ENCODE data around the gene KRTAP3-2.

The KRTAP3-2 gene

GRCh38 chr17:41009936-41010335 lies 10.2 kb upstream of the KRTAP3-2 start:
- DNase-seq: no peak

GRCh38 chr17:41009301-41009760 lies 9.6 kb upstream of the KRTAP3-2 start:
- DNase-seq: no peak

- DNase-seq: no peak
Measured at GRCh38 chr17:41008811-41009210, 9.1 kb upstream of the KRTAP3-2 start, which contains the start of gene KRTAP3-1. Gene KRTAP3-1 (minus strand): TSS chr17:41009128. CDS start chr17:41009074, 54 bp downstream.

- no peak for DNase-seq
Measured at GRCh38 chr17:41004397-41004796, 4.7 kb upstream of the KRTAP3-2 start.

GRCh38 chr17:41003926-41004325 lies 4.2 kb upstream of the KRTAP3-2 start:
- no peak for DNase-seq

- no peak for DNase-seq
Measured at GRCh38 chr17:41002814-41003213, 3.1 kb upstream of the KRTAP3-2 start.

- DNase-seq: no peak
Measured at GRCh38 chr17:41001795-41002194, 2.1 kb upstream of the KRTAP3-2 start.

- no peak for DNase-seq
Measured at GRCh38 chr17:40997361-40997760, 2.3 kb downstream of the KRTAP3-2 start.

GRCh38 chr17:40996829-40997228 lies 2.9 kb downstream of the KRTAP3-2 start:
- DNase-seq: no peak

- DNase-seq: no peak
Measured at GRCh38 chr17:40995116-40995515, 4.6 kb downstream of the KRTAP3-2 start.

- DNase-seq: no peak
Measured at GRCh38 chr17:40993839-40994238, 5.9 kb downstream of the KRTAP3-2 start, which contains the start of gene KRTAP3-3. Gene KRTAP3-3 (minus strand): TSS chr17:40994164. CDS start chr17:40994097, 67 bp downstream.

GRCh38 chr17:40993084-40993483 lies 6.6 kb downstream of the KRTAP3-2 start:
- no peak for DNase-seq

- DNase-seq: no peak
Measured at GRCh38 chr17:40992666-40993065, 7.0 kb downstream of the KRTAP3-2 start.

- no peak for DNase-seq
Measured at GRCh38 chr17:40986920-40987319, 12.8 kb downstream of the KRTAP3-2 start.

- no peak for DNase-seq
Measured at GRCh38 chr17:40984226-40984625, 15.5 kb downstream of the KRTAP3-2 start, which contains the start of gene KRT40. Gene KRT40 (minus strand): TSS chr17:40984326. CDS start chr17:40984273, 53 bp downstream.

- no peak for DNase-seq
Measured at GRCh38 chr17:40981115-40981514, 18.6 kb downstream of the KRTAP3-2 start.

- DNase-seq: no peak
Measured at GRCh38 chr17:40980596-40980995, 19.1 kb downstream of the KRTAP3-2 start.

GRCh38 chr17:40980117-40980516 lies 19.6 kb downstream of the KRTAP3-2 start:
- no peak for DNase-seq

GRCh38 chr17:40978575-40979151 lies 21.0 kb downstream of the KRTAP3-2 start:
- no peak for DNase-seq

GRCh38 chr17:40975516-40975915 lies 24.2 kb downstream of the KRTAP3-2 start:
- no peak for DNase-seq

GRCh38 chr17:40974366-40974765 lies 25.3 kb downstream of the KRTAP3-2 start:
- no peak for DNase-seq

GRCh38 chr17:40967582-40967981 lies 32.1 kb downstream of the KRTAP3-2 start:
- no peak for DNase-seq

- no peak for DNase-seq
Measured at GRCh38 chr17:40966848-40967247, 32.9 kb downstream of the KRTAP3-2 start, which contains the start of gene KRT39. Gene KRT39 (minus strand): TSS chr17:40966948. CDS start chr17:40966856, 92 bp downstream.

GRCh38 chr17:40963838-40964237 lies 35.9 kb downstream of the KRTAP3-2 start:
- DNase-seq: peak; percentile 11

GRCh38 chr17:40962059-40962561 lies 37.6 kb downstream of the KRTAP3-2 start:
- DNase-seq: no peak

All from kidney glomerular epithelial cell (primary cell).